ENCODE data around the gene ACTR3.
A peak's percentile ranks its signal among the peaks of the same experiment; 100 is the strongest.

The ACTR3 gene

DNA sequence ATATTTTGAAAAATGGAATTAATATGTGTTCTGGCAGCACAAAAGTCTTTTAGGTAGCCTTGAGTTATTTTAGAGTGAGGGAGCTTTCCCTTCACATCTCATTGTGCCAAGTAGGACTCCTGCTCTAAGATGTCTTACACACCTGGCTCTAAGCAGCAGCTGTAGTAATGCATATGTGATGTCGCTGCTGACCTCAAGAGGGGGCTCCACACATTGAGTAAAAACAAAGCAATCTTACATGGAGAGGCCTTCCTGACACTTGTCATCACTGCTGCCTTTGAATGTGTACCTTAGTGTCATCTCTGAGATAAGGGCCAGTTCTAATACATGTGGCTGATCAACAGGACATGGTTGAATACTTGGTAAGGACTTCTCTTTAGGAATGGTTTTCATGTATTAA lies 75.8 kb downstream of the ACTR3 start:
- DNase-seq (ENCODE audit: low spot score) = peak; percentile 40

DNA sequence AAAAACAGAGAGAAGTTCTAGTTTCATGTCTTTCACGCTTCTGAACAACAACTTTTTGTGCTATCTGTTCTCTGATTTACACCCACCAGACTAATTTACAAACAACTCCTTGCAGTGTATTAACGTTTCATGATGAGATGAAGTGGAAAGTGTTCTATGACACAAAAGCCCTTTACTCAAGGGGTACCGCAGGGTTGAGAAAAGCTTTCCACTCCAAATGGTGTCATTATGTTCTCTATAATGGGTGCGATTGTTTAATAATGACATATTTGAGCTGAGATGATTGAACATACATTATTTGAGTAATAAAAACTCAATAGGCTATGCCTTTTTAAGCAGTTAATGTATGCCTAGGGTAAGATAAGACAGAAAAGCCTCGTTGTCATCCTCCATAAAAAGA lies 76.3 kb downstream of the ACTR3 start:
- no peak for DNase-seq (ENCODE audit: low spot score)

DNA sequence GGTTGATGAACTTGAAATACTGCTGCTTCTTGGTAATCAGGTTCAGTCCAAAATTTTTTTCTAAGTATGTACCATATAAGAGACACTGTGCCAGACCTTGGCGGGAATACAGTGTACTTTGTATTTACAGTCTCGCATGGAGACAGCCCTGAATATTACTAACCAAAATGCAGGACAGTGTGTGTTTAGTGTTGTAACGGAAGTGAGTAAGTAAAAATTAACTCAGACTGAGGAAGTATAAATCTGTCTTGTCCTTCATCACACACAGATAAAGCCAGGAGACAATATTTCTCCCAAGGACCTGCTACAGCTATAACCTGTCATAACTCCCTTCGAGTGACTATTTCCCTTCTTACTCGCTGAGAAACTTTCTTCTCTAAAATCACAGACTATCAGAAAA lies 76.9 kb downstream of the ACTR3 start:
- no peak for DNase-seq (ENCODE audit: low spot score)

DNA sequence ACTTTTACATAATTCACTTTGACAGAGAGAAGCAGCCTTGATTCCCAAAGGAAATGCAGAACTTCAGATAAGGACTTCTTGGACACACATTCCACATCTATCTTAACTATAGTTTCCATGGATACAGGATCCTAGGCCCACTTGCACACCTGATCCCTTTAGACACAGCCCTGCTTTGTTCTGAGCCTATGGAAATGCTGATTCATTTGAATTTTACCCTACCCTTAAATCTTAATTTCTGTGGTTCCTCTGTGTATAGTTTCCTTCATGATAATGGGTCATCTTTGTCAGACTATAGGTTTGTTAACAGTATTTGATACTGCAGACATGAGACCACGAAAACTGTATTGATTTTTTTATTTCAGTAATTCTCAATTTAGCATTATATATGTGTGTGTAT lies 77.4 kb downstream of the ACTR3 start:
- DNase-seq (ENCODE audit: low spot score) = no peak

DNA sequence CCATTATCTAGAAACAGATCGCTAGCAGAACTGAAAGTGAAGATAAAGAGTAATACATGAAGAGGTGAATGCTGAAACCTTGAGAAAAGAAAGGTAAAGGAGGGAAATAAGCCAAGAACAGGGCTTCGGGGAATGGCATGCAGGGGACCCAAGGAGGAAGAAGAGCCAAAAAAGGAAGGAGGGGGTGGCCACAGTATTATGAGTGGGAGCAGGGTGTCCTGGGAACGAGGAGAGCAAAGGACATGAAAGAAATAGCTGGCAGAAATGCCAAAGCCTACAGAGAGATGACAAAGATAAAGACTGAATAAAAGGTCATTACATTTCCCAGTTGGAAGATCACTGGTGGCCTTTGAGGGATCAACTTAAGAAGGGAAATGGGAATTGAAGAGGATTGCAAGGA lies 82.9 kb downstream of the ACTR3 start:
- no peak for DNase-seq (ENCODE audit: low spot score)

DNA sequence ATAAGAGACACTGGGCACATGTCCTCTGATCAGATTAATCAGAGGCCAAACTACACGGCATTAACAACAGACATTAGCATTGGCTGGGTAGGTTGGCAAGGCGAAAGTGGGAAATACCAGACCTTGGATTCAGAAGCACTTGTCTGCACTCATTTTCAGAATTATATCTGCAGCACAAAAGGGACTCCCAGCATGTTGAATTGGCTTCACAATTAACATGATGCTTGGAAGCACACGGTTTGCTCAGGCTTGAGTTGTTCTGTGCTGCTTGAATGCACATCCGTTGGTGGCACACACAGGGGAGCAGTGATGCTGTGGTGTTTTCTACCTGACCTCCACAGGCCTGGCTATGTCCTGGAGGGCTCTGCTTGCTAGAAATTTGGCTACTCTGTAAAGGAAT lies 83.9 kb downstream of the ACTR3 start:
- DNase-seq (ENCODE audit: low spot score) = no peak

DNA sequence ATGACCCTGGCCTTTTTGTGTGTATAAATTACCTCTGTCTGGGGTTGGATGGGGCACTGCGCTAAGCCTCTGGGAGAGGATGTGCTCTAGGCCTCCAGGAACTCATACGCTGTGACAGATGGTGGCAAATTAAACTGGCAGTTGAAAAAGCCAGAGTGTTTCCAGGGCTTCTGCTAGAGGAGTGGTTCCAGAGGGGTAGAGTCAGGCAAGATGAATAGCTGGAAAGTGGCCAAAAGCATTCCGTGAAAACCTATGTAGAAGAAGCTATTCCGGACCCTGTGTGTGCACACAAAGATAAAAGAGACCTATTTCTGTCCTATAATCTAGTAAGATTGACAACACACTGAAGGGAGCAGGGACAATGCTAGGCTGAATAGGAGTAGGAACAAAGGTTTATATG lies 84.8 kb downstream of the ACTR3 start:
- no peak for DNase-seq (ENCODE audit: low spot score)

DNA sequence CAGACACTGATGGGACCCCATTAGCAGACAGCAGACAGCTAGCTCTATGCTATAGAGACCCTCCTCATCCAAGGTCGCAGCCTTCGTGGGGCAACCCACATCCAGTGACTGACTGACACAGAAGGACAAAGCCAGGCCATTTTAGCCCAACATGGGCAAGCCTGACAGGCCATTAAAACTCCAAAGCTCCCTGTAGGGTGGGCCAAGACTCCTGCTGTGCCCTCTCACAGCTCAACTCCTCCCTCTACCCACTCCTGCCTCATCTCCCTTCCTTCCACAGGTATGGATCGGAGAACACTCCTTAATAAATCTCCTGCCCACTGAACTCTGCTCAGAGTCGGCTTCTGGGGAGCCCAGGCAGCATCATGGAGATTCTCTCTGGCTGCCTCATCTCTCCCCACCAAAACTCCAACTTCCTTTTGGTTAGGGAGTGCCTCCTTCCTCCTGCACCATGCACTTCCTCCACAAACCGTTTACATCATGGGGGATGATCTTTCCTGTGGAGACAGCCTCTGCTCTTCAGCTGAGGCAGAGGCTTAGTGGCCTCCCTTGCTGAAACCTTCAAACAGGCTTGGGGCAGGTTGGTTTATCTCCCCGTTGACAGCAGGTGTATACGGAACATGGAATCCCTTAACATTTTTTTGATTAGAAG lies 86.5 kb downstream of the ACTR3 start:
- DNase-seq (ENCODE audit: low spot score) = no peak

DNA sequence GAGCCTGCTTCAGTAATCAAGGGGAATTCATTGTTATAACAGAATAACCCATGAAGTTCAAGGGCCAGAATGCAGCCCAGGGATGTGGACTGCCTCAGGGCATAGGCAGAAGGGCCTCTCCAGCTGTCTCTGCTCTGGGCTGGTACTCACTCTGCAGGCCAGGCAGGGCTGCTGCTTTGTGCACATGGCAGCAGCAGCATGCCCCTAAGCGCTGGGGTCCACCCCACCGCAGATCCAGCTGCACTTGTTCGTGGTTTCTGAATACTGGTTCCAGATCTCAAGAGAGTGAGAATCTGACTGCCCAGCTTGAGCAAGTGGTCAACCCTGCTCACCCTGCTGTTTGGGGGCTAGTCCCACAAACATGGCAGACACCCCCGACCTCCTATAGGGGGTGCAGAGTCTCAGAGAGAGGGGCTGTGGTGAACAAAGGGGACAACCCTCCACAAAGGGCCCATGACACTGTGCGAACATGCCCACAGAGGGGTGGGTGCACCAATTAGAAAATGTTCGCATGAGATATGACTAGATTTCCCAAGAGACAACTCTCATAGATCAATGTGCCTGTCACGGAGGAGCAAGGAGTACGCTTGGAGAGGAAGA lies 87.3 kb downstream of the ACTR3 start:
- no peak for DNase-seq (ENCODE audit: low spot score)

DNA sequence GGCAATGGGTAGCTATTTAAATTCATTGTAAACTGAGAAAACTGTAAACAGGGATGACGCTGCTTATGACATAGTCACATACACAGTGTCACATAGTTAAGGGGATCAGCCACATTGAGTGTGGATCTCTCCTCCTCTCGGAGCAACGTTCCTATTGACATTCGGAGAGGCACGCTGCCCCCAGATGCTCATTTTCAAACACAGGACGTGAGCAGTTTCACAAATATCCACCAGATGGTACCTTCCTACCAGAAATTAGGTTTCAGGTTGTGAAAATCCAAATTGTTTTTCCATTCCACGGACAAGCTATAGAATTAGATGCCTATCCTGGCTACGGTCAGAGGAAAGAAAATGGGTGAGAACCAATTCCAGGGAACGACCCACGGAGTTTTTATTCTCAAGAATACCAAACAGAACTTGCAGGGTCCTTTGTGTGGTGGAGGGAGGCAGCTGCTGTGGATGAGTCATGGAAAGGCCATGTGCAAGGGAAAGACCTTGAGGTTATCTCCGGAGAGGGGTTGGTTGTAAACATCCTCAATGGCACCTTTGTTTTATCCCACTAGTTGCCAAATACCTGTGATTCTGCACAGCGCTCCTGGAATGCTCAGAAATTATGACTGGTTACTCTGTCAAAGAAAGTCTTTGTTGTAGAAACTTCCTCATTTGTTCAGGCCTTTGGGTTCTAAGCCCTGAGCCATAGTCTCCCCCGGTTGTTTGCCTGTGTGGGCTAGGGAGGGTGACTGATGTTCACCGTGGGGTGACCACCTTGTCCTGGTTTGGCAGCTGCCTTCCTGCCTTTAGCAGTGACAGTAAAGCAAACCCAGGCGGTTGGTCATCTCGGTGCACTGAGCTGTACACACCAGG lies 88.0 kb downstream of the ACTR3 start:
- peak; percentile 40 for DNase-seq (ENCODE audit: low spot score)

DNA sequence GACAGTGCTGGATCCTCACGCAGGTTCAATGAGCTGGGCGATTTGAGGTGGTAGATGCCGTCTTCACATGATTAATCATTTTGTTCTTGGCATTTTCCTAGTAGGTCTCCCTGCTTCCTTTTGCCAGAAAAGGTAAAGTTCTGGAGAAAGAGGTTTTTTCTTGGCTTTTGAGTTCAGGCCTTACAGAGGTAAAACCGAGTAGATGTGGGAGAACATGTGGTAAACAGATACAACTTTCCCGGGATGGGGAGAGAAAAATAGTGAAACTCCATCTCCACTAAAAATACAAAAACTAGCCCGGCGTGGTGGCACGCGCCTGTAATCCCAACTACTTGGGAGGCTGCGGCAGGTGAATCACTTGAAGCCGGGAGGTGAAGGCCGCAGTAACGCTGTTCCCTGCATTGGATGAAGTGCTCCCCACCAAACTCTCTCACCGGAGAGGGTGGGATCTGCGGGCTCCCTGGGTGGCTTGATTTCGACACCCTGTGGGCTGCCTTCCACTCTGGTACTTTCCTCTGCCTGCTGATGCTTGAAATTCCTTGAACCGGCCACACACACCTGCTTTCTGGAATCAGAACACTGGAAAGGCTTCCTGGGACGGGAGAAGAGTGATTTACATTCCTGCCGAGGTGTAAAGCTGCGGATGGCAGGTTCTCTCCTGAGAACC lies 88.8 kb downstream of the ACTR3 start:
- no peak for DNase-seq (ENCODE audit: low spot score)

DNA sequence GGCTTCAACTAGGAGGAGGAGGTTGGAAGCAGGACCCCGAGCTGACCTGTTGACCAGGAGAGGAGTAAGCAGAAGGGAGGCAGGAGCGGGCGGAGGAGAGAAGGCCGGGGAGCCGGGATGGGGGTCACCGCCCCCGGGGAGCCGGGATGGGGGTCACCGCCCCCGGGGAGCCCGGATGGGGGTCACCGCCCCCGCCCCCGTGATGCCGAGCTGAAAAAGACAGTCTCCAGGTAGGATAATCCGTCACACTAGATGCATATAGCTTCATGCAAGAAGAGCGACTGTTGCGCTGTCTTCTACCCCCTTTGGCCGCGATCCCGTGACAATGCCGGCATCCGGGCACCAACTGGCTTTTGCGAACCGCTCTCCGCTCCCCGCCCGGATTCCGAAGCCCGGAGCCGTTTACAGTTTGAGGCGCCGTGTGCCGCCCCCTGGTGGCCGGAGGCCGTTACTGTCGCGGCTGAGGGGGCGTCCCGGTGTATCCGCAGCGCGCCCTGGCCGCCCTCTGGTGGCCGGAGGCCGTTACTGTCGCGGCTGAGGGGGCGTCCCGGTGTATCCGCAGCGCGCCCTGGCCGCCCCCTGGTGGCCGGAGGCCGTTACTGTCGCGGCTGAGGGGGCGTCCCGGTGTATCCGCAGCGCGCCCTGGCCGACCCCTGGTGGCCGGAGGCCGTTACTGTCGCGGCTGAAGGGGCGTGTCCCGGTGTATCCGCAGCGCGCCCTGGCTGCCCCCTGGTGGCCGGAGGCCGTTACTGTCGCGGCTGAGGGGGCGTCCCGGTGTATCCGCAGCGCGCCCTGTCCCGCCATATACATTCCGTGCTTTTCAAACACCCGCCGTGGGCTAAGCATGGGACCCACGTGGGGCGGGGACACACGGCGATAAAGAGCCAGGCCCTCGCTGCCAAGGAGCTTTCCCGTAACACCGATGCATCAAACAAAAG lies 89.6 kb downstream of the ACTR3 start:
- no peak for DNase-seq (ENCODE audit: low spot score)

DNA sequence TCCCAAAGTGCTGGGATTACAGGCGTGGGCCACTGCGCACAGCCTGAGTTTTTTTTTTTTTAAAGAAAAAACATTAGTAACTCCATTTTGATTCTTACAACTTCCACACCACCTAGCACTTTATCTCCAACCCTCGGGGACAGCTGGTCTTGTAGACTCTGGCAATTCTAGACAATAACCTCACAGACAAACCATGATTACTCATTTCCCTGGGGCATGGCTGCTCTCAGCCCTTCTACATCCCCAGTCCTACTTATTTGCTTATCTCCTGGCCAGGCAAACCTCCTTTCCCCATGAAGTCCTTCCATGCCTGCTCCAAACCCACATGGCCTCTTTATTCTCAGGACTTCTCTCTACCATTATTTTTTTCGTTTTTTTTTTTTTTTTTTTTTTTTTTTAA lies 91.1 kb downstream of the ACTR3 start:
- no peak for DNase-seq (ENCODE audit: low spot score)

DNA sequence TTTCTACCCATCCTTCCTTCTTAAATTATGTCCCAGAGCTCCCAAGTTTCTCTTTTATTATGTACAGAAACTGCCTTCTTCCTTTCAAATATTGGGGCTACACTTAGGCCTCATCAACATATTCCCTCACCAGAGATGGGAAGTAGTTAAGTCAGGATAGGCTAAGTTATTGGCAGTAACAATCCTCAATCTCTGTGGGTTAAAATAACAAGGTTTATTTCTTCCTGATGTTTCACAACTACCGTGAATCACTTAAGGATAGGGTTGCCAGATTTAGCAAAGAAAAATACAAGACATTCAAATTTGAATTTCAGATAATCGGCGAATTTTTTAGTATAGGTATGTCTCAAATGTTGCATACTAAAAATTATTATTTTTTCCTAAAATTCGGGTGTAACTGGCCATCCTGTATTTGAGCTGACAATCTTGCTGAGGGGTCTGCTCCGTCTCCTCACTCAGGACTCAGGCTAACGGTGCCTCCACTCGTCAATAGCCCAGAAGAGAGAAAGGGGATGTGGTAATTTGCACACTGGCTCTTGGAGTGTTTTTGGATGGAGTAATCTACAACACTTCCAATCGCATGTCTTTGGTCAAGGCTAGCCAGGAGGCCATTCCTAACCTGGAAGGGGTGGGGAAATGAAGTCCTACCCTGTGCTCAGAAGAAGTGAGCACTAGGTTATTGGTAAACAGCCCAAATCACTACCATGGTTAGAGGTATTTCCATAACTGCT lies 91.7 kb downstream of the ACTR3 start:
- no peak for DNase-seq (ENCODE audit: low spot score)

DNA sequence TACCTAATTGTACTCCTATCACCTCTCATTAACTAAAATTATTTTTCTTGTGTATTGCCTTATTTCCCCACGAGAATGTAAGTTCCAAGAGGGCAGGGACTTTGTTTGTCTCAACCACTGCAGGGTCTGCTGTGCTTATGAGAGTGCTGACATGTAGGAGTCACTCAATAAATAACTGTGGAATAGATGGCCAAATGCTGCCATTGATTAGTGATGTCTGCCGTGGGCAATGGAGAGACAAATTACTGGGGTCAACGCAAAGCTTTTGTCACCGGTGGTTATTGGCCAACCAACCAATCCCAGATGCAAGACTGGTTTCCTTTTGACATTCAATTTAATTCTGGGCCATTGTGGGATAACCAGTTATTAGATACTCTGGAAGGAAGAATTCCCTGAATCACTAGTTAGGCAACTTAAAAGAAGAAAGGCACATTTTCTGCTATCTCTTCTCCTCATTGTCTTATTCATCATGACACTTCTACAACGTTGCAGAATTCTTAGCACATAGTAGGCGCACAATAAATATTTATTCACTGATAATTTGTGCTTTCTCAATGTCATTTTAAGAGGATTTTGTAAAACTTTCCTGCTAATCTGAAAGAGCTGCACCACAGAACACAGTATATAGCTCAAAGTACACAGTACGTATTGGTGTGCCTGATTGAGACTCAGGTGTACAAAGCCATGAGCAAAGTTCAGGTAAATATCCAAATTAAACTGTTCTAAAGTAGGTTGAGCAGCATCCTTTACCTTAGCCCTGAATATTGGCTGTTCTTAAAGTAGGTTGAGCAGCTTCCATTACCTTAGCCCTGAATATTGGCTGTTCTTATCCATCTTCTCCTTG lies 95.9 kb downstream of the ACTR3 start:
- DNase-seq (ENCODE audit: low spot score) = no peak

DNA sequence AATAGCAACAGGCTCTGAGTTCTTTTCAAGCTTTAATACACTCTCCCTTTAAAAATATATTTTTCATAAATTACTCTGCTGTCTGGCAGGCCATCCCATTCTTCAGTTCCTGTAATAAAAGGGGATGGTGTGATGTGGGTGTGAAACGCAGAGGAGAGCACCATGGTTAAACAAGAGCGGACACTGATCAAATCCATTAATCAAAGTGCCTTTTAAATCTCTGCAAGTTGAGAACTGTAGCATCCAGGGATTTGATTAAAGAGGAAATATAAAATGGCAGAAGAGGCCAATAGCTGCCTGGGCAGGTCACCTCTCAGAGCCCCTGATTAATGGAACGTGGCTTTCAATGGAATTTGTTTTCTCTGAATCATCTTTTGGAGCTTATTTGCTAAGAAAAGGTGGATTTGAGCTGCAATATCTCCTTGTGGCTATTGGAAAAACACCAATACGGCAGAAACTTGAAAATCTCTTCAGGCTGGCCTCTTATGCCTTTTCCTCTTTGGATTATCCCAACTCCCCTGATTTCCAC lies 96.9 kb downstream of the ACTR3 start:
- DNase-seq (ENCODE audit: low spot score) = no peak

DNA sequence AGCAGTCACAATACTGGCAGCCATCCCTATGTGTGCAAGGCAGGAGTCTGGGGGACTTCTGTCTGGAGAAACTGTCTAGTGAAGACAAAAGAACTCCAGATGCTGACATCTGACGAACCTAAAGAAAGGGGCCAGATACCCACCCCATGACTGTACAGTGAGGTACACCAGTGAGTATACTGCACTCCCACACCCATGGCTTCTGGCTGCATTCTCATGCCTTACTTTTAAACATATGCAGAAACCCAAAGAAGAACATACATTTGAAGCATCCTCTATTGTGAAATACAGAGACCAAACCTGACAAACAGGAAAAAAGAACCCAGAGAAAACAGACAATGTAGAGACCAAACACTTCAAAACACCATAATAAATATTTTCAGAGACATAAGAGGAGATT lies 102.2 kb downstream of the ACTR3 start:
- no peak for DNase-seq (ENCODE audit: low spot score)

DNA sequence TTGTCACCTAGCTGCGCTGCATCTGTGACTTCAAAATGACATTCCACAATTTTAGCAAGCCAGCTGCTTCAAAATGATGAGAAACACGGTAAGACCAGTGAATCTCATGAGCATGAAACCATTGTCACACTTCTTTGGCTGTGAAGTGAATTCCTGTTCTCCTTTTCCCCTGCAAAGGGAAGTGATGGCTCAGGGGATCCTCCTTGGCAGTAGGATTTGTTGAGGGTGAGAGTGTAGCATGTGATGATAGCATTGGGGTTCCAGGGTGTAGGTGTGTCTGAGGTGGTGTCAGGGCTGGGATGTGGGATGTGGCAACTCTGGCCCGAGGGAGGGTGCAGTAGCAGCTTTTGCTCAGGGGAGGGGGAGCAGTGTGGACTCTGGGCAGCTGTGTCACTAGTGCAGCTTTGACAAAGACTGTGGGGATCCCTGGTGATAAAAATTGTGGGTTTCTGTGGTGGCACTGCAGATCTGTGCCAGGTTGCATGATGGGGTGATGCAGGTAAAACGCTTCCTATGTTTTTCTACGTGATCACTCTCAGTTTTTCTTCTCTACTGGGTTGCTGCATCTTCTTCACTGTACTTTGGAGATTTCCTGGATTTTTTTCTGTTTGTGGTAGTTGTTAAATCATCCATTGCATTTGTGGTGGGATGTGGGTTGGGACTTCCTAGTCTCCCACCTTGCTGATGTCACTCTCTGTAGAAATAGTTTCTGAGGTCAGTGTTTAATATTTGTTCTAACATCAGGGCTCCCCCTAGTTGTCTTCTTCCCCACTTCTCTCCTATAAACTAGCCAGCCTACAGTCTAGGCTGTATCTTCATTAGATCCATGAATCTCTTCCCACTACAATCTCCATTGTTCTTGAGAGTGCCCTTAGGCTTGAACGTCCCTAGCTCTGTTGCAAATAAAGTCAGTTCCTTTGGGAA lies 107.0 kb downstream of the ACTR3 start:
- DNase-seq (ENCODE audit: low spot score) = no peak

Data from SK-N-DZ (cell line).